ENCODE data around the gene SGMS1.

Gene SGMS1

DNA sequence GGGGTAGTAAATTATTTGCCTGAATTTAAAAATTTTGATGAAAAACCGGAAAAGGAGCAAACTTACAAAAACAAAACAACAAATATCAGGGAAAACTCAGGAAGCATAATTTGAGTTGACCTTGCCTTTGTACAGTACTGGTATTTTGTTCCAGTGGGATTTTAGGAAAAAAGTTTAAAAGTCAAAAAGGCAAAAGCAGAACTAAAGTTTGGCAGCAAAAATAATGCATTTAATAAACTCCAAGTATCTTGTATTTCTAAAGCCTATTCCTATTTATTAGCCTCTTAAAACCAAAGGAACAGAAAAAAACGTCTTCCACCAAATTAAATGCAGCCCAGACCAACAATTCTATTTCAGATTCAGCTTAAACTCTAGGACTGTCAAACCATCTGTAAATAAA lies 281.8 kb downstream of the SGMS1 start:
- no peak for DNase-seq (ENCODE audit: low read depth in 3 of 3)

GRCh38 chr10:50336140-50336539 lies 287.6 kb downstream of the SGMS1 start:
- no peak for DNase-seq (ENCODE audit: low read depth in 3 of 3)

- no peak for DNase-seq (ENCODE audit: low read depth in 3 of 3)
Observed at GRCh38 chr10:50335397-50335796, 288.4 kb downstream of the SGMS1 start.

DNA sequence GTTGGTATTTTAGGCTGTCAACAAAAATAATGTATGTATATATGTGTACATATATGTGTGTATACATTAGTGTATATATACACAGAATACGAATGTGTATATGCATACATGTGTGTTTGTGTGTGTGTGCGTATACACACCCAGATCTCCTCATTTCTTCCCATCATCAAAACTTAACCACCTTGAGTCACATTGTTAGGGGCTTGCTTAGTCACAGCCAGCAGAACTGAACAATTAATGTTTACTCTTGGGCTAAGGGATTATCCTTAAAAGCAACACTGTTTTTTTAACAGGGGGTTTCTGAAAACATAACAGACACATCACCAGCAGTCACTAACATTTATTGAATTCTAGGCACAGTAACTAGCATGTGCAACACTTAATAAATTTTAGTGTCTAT lies 289.5 kb downstream of the SGMS1 start:
- DNase-seq (ENCODE audit: low read depth in 3 of 3) = no peak

DNA sequence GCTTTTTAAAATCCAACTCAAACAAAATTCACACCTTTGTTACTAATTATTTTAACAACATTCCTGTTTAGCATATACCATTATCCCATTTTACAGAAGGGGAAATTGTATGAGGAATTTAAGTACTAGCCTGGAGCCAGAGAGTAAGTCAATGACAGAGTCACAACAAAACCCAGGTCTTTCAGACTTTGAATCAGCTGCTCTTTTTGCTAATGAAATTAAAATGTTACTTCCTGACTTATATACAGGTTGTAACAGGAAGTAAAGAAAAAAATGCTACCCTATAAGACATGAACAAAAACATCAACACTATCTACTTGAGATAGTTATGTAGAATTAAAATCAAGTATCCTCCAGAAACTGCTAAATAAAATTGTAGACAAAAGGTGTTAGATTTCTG lies 289.9 kb downstream of the SGMS1 start:
- DNase-seq (ENCODE audit: low read depth in 3 of 3) = no peak

DNA sequence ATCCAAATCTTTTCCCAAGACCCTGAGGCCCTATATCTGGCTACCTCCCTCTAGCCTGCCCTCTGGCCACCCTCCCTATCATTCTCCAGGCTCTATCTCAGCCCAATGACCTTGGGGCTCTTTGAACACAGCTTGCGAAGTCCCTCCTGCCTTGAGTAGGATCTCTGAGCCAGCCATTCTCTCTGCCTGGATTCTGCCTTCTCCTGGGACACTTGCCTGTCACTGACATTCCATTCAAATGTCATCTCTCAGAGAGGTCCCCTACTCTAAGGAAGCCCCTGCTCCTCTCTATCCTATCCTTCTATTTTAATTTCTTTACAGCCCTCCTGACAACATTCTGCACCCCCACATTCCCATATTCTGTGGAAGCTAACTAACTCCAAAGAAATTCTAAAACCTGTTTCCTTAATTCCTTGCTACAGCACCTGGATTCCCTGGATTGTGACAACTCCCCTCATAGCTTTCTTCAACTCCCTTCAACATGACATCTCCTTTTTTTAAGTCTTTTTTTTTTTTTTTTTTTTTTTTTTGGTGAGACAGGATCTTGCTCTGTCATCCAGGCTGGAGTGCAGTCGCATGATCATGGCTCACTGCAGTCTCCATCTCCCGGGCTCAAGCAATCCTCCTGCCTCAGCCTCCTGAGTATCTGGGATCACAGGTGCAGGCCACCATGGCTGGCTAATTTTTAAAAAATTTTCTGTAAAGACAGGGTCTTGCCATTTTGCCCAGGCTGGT lies 291.5 kb downstream of the SGMS1 start:
- DNase-seq (ENCODE audit: low read depth in 3 of 3) = no peak

GRCh38 chr10:50331486-50331885 lies 292.3 kb downstream of the SGMS1 start:
- DNase-seq (ENCODE audit: low read depth in 3 of 3) = no peak

- no peak for DNase-seq (ENCODE audit: low read depth in 3 of 3)
Observed at GRCh38 chr10:50326757-50327701, 296.7 kb downstream of the SGMS1 start.

DNA sequence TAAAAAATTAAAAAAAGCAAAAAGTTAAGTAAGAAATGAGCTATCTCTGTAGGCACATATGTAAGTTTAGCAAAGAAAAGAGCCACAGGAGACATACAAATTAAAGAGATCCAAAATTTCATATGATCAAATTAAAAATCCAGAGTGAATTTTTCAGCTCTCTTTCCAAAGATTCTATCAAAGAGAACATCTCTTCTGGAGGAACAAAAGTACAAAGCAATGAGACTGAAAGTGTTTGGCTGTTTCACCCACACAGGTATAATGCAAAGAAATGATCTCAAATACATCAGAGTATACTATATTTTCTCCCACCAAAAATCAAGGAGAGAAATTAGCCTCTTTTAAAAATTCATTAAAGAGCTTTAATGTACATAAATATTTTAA lies 297.6 kb downstream of the SGMS1 start:
- no peak for DNase-seq (ENCODE audit: low read depth in 3 of 3)

DNA sequence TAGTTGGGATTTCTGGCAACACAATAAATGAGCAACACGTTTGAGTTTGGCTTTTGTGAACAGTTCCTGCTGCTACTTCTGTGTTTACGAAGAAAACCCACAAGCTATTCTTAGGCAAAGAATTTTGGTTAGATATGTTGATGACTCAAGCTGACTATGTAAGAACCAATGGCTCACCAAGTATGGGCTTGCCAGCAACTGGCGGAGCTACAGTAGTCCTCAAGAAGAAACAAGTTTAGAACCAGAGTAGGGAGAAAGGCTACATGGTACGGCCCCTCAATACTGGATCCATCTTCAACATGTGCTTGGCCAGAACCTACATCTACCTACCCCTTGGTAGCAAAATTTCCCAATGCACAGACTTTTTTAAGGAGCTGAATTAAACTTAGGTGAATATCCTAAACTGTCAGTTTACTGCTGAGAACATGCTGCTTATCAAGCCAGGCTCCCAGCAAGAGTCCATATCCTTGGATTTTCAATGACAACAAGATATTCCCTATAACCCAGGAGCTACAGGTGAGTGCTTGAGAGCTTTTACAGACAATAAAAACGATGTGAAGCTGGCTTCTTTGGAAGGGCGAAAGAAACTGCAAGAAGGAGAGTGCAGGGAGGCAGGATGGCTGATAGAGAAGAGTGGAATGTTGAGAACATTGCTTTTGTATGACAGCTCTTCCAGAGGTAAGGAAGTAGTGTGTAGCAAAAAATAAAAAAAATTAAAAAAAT lies 298.1 kb downstream of the SGMS1 start:
- no peak for DNase-seq (ENCODE audit: low read depth in 3 of 3)

- DNase-seq (ENCODE audit: low read depth in 3 of 3) = no peak
Observed at GRCh38 chr10:50324680-50325393, 298.9 kb downstream of the SGMS1 start.

- no peak for DNase-seq (ENCODE audit: low read depth in 3 of 3)
Observed at GRCh38 chr10:50324046-50324445, 299.7 kb downstream of the SGMS1 start.

GRCh38 chr10:50322077-50322476 lies 301.7 kb downstream of the SGMS1 start:
- no peak for DNase-seq (ENCODE audit: low read depth in 3 of 3)

DNA sequence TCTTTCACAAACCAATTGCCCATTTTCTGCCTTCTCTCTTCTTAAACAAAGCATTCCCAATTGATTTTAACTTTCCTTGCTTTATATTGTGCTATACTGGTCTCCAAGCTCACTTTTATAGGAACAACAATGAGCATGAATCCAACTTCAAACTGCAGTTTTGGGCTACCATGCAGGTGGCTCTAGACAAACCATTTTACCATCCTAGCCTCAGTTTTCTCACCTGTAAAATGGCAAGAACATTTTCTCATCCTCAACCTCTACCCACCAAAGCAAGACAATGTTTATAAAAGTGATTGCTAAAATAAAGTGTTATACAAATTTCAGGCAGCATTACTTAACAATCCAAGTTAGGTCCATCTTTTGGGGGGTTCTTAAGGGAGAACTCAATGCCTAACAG lies 305.6 kb downstream of the SGMS1 start:
- DNase-seq (ENCODE audit: low read depth in 3 of 3) = no peak

- no peak for DNase-seq (ENCODE audit: low read depth in 3 of 3)
Observed at GRCh38 chr10:50316695-50317648, 306.8 kb downstream of the SGMS1 start.

- no peak for DNase-seq (ENCODE audit: low read depth in 3 of 3)
Observed at GRCh38 chr10:50316174-50316573, 307.6 kb downstream of the SGMS1 start.

- no peak for DNase-seq (ENCODE audit: low read depth in 3 of 3)
Observed at GRCh38 chr10:50315424-50315823, 308.3 kb downstream of the SGMS1 start.

- DNase-seq (ENCODE audit: low read depth in 3 of 3) = no peak
Observed at GRCh38 chr10:50314169-50315071, 309.3 kb downstream of the SGMS1 start.

Measured in stimulated activated CD4-positive, alpha-beta T cell treated with anti-CD3 and anti-CD28 coated beads, TNF-alpha, amount 100 ng/mL, for 4 hours (primary cell).